Measurements from ENCODE around the gene PTGES3.
A peak's percentile ranks its signal among the peaks of the same experiment; 100 is the strongest.
"Not testable (repeated sequence)": the region's sequence is repeated elsewhere in the genome, so short reads cannot be mapped to it uniquely, and the experiment has no call there.

Gene PTGES3

DNA sequence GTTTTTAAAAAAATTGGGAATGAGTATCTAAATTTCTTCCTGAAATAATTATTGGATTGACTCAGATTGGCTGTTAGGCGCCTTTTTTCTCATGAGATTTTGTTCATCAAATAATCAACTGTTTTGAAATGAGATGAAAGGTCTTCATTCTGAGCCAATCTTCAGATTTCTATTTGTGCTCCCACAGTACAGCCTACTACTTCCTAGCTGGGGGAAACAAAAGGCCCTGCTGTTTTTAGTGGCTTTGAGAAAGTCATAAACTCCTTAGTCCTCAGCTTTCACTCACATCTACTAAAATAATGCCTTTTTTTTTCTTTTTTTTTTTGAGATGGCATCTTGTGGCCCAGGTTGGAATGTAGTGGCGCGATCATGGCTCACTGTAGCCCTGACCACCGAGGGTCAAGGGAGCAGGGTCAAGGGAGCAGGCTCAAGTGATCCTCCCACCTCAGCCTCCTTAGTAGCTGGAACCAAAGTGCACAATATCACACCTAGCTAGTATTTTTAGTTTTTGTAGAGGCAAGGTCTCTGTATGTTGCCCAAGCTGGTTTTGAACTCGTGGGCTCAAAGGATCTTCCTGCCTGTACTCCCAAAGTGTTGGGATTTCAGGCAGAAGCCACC lies 21.8 kb upstream of the PTGES3 start:
- ATAC-seq, result no peak
- DNase-seq, result no peak

DNA sequence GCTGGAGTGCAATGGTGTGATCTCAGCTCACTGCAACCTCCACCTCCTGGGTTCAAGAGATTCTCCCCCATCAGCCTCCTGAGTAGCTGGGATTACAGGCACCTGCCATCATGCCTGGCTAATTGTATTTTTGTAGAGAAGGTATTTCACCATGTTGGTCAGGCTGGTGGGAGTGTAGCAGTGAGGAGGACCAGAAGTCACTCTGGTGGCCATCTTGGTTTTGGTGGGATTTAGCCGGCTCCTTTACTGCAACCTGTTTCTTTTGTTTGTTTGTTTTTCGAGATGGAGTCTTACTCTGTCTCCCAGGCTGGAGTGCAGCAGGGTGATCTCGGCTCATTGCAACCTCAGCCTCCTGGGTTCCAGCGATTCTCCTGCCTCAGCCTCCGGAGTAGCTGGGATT lies 16.4 kb upstream of the PTGES3 start:
- not testable (repeated sequence) for DNase-seq, ATAC-seq

DNA sequence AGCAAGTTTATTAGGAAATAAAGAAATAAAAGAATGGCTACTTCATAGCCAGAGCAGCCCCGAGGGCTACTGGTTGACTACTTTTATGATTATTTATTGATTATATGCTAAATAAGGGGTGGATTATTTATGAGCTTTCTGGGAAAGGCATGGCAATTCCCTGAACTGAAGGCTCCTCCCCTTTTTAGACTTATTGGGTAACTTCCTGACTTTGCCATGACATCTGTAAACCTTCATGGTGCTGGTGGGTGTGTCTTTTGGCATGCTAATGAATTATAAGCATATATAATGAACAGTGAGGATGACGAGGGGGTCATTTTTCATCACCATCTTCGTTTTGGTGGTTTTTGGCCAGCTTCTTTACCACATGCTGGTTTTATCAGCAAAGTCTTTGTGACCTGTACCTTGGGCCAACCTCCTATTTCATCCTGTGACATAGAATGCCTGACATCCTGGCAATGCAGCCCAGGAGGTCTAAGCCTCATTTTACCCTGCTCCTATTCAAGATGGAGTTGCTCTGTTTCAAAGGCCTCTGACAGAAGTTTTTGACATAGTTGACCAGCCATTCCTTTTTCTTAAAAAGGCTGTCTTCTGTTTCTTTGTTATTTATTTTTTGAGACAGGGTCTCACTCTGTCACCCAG lies 11.1 kb upstream of the PTGES3 start:
- DNase-seq (no peak), ATAC-seq (no peak)

DNA sequence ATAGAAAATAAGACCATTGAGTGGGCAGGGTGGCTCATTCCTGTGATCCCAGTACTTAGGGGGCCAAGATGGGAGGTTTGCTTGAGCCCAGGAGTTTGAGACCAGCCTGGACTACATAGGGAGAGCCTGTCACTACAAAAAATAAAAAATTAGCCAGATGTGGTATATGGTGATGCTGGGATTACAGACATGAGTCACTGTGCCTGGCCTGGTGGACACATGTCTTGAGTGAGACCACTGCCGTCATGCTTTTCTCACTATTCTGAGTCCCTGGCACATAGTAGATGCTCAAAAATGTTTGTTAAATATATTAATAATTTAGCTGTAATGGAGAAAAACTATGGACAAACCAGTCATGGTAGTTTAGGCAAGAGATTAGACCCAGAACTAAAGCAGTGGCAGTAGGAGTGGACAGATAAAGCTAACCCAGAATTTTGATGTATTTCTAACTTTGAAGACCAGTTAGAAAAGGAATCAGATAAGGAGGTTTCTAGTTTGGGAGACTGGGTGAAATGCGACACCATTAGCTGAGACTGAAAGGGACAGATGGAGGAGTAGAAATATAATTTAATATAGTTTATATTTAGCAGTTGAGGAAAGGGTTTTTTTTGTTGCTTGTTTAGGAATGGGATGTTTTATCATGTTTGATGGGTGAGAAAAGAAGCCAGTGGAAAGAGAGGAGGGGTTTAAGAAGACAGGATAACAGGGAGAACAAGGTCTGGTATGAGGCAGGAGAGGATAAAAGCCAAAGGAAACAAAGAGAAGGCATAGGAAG lies 7.4 kb upstream of the PTGES3 start:
- DNase-seq, result no peak
- no peak for ATAC-seq

DNA sequence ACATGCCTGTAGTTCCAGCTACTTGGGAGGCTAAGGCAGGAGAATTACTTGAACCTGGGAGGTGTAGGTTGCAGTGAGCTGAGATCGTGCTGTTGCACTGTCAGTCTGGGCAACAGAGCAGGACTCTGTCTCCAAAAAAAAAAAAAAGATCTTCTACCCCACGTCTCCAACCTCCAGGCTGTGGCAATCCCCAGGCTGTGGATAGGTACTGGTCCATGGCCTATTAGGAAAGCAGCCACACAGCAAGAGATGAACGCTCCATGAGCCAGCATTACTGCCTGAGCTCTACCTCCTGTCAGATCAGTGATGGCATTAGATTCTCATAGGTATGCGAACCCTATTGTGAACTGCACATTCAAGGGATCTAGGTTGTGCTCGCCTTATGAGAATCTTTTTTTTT lies 6.1 kb upstream of the PTGES3 start:
- ATAC-seq (no peak), DNase-seq (no peak)

DNA sequence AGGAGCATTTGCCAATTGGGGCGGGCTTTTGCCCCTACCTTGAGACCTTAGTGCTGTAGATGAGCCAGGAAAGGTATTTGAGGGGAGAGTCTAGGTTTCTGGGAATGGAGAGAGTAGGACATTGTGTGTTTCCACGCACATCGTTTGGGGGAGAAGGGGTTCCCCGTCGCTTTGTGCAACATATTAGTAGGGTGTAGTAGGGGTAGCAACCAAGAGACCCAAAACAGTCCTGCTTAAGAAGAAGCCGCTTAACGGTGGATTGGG lies 694 bp upstream of the PTGES3 start:
- DNase-seq (no peak), ATAC-seq (no peak)

DNA sequence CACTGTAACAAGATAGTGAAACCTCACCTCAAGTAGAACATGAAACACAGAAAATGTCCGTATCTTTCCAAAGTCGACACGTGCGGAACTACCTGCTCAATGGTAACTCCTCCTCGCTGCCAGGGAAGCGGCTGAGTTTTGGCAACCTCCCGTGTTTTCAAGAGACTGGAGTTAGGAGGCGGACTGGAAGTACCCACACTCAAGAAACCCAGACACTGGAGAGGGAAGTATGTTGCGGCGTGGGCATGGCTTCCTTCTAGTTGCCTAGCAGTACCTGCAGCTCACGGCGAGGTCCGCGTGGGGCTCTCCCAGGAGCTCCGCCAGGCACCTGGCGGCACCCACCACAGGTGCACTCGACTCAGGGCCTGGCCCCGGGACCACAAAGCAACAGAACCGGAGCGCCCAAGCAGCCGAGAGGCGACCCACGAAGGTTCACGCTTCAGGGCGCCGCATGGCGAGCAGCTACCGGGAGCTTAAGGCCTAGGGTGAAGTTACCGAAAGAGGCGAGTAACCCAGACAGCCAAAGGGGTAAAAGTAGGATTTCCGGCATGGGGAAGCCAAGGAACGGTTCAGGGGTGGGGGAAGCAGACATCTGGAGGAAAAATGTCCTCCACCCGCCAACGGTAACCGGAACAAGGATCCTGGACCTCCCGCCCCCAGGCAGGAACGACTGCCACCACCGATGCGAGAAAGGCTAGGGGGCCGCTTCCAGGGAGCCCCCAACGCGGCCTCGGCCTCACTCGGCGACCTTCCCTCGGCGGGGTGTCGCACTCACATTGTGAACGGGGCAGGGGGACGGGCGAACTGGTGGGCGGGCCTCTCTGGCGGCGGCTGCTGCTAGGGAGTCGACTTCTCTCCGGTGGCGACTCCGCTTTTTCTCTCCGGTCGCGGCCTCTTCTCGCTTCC lies 608 bp downstream of the PTGES3 start:
- ATAC-seq, result peak; percentile 1
- DNase-seq, result peak; percentile 56

DNA sequence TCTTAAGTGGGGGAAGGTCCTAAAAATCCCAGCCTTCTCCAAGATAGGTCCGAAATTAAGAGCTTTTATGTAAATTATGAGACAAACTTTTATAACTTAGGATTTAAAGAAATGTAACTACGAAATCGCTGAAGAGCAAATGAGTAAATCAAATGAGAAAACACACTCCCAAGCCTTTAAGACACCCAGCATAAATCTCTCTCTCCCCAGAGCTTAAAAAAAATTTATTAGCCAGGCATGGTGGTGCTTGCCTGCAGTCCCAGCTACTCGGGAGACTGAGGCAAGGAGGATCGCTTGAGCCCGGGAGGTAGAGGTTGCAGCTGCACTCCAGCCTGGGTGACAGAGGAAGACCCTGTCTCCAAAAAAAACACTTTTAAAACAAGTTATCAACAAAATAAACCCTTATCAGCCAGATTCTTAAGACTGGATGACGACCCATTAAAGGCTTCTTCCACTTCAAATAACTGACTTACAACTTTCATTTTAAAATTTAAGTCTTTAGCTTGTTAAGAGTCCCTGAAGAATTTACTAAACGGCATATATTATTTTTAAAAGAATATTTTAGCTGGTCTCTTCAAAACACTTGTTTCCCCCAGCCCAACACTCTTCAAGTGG lies 3.2 kb downstream of the PTGES3 start:
- DNase-seq, result no peak
- no peak for ATAC-seq

DNA sequence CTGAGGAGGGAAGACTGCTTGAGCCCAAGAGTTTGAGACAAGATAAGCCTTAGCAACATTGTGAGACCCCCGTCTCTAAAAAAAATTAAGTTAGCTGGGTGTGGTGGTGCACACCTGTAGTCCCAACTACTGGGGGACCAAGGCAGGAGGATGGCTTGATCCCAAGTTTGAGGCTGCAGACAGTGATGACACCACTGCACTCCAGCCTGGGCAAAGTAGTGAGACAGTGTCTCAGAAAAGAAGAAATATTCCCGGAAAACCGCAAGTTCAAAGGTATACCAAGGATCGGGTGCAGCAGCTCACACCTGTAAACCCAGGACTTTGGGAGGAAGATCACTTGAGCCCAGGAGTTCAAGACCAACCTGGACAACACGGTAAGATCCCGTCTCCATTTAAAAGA lies 5.8 kb downstream of the PTGES3 start:
- ATAC-seq (no peak), DNase-seq (no peak)

DNA sequence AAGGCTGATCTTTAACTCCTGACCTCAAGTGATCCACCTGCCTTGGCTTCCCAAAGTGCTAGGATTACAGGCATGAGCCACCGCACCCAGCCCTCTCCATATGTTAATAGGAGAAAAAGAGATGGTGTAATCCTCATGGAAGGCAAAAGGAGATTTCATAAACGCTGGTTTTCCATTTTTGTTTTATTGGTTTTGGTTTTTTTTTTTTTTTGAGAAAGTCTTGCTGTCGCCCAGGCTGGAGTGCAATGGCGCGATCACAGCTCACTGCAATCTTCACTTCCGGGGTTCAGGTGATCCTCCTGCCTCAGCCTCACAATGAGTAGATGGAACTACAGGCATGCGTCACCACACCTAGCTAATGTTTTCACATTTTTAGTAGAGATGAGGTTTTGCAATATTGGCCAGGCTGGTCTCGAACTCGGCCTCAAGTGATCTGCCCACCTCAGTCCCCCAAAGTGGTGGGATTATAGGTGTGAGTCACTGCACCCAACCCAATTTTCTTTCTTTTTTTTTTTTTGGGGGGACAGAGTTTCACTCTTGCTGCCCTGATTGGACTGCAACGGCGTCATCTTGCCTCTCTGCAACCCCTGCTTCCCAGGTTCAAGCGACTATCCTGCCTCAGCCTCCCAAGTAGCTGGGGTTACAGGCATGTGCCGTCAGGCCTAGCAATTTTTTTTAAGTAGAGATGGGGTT lies 8.1 kb downstream of the PTGES3 start:
- no peak for DNase-seq
- no peak for ATAC-seq

DNA sequence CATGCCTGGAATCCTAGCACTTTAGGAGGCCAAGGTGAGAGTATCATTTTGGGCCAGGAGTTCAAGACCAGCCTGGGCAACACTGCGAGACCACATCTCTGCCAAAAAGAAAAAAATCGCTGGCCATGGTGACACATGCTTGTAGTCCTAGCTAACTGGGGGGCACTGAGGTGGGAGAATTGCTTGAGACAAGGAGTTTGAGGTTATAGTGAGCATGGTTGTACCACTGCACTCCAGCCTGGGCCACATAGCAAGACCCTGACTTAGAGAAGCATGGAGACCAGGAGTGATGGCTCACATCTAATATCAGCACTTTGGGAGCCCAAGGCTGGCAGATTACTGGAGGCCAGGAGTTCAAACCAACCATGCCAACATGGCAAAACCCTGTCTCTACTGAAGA lies 9.2 kb downstream of the PTGES3 start:
- no peak for DNase-seq

DNA sequence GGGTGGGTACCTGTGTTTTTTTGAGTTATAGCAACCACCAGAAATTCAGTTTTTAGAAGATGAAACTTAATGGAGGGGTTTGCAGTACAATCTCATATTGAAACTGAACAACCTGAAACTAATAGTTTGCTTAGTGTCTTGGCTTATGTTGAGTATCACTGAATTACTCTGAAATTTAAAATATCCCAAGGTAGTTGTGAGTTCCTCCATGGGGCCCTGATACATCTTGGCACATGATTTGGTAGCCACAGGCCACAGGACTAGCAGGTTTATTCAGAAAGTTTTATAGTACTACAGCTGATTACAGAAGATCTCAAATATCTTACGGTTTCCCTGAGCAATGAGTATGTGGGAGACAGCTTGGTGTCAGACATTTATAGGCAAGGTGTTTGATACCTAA lies 10.4 kb downstream of the PTGES3 start:
- ATAC-seq (peak; percentile 67), DNase-seq (no peak)

More for the DNA sequence above, 9.2 kb downstream of the PTGES3 start:
- no peak for ATAC-seq

DNA sequence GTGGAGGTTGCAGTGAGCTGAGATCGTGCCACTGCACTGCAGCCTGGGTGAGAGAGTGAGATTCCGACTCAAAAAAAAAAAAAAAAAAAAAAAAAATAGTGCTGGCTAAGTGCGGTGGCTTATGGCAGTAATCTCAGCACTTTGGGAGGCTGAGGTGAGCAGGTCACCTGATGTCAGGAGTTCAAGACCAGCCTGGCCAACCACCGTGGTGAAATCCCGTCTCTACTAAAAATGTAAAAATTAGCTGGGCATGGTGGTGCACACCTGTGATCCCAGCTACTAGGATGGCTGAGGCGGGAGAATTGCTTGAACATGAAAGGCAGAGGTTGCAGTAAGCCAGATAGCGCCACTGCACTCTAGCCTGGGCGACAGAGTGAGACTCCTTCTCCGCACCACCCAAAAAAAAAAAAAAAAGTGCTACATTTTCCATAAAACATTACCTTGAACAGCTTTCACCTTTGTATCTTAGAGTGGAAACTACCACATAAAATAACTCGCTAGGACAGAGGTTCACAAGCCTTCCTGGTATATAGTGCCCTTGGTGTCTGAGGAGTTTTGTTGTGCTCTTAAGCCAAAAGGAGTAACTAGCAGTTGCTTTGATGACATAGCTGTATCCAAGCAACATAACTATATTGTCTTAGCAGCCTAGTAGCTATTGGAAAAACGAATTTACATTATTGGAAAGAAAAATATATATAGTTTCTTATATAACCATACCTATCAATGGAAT lies 11.1 kb downstream of the PTGES3 start:
- no peak for DNase-seq
- peak; percentile 33 for ATAC-seq

DNA sequence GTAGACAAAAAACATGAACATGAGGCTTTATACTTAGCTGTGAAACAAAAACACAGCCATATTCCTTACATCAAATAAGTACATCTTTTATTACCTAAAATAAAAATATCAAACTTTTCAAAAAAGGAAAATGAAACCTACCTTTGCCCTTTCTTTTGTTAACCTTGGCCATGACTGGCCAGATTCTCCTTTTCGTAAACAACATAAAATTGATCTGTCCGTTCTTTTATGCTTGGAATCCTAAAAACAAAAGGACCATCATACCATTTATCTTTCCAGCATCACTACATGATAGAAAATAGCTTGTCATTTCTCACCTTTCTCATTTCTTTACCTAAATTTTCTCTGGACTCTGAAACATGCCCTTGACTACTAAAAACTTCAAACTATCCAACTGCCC lies 16.5 kb downstream of the PTGES3 start:
- ATAC-seq (no peak), DNase-seq (no peak)

DNA sequence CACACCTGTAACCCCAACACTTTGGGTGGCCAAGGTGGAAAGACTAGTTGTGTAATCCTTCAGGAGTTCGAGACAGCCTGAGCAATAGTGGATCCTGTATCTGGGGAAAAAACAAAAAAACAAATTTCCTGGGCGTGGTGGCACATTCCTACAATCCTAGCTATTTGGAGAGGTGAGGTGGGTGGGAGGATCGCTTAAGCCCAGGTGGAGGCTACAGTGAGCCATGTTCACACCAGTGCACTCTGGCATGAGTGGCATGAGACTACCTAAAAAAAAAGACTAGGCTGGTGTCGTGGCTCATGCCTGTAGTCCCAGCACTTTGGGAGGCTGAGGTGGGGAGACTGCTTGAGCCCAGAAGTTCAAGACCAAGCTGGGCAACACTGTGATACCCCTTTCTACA lies 17.2 kb downstream of the PTGES3 start:
- no peak for ATAC-seq
- no peak for DNase-seq

DNA sequence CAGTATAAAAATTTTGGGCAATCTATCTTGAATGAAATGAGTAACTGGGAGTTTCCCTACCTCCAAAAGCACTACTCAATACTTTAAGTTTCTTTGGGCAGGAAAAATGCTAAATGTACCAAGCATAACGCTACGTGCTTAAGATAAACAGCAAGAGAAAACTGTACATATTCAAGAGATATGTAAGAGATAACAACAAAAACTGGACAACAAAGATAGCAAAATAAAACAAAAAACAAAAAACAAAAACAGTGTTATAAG lies 20.0 kb downstream of the PTGES3 start:
- ATAC-seq (no peak), DNase-seq (no peak)

DNA sequence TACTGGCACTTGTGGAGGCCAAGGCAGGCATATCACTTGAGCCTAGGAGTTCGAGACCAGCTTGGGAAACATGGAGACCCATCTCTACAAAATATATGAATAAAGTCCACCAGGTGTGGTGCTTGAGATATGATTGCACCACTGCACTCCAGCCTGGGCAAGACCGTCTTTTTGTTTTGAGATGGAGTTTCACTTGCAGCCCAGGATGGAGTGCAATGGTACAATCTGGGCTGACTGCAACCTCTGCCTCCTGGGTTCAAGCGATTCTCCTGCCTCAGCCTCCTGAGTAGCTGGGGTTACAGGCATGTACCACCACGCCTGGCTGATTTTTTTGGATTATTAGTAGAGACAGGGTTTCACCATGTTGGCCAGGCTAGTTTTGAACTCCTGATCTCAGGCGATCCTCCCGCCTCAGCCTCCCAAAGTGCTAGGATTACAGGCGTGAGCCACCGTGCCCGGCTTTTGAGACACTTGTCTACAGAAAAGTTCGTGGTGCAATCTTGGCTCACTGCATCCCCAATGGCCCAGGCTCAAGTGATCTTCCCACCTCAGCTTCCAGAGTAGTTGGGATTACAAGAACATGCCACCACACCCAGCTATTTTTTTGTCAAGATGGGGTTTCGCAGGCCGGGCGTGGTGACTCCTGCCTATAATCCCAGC lies 26.0 kb downstream of the PTGES3 start:
- ATAC-seq, result no peak
- DNase-seq, result no peak

DNA sequence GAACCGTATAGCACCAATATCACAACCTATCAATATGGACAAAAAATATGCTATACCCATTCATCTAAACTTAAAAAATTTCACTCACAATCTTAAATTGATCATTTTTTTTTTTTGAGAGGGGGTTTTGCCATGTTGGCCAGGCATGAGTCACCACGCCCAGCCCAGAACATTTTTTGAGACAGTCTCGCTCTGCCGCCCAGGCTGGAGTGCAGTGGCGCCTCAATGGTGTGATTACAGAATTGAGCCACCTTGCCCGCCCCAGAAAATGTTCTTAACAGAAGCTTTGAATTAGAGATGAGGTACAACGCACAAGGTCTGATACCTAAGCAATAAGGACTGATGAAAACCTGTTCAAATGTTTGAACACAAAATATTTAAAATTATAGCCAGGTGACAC lies 26.5 kb downstream of the PTGES3 start:
- ATAC-seq (no peak), DNase-seq (no peak)

DNA sequence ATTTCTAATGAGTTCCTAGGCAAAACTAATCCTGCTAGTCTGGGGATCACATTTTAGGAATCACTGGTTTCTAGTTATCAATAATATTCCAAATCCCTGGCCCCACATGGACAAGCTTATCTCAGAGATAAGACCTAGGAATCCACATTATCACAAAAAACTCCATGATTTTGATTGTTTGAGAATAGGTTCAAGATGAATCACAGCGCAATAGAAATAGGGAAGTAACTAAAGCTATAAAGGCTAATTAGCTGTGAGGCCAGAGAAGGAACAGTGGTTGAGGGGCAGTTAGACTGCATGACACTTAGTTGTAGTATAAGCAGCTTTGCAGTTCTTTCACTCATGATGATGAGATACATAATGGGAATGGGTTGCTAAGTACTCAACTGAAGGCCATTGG lies 29.2 kb downstream of the PTGES3 start:
- DNase-seq, result no peak
- ATAC-seq, result no peak

DNA sequence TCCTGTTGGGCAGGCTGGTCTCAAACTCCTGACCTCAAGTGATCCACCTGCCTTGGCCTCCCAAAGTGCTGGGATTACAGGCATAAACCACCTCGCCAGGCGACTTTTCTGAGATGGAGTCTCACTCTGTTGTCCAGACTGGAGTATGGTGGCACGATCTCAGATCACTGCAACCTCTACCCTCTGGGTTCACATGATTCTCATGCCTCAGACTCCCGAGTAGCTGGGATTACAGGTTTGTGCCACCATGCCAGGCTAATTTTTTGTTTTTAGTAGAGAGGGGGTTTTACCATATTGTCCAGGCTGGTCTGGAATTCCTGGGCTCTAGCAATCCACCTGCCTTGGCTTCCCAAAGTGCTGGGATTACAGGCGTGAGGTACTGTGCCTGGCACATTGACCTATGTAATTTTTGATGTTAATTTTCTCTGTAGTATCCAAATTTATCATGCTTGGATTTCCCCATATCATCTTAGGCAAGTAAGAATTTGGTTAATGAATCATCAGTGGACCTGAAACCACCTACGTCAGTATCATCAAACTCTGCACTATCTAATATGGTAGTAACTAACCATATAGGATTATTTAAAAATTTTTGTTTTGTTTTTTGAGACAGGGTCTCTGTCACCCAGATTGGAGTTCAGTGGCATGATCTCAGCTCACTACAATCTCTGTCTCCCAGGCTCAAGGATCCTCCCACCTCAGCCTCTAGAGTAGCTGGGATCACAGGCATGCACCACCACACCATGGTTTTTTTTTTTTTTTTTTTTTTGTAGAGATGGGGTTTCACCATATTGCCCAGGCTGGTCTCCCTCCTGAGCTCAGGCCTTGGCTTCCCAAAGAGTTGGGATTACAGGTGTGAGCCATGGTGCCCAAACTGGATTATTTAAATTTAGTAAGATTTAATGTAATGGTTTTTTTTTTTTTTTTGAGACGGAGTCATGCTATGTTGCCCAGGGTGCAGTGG lies 30.4 kb downstream of the PTGES3 start:
- no peak for DNase-seq
- peak; percentile 96 for ATAC-seq
